Duodenal mucosa (tissue), 2 donors: ENCODE measurements around the gene FCHO2.
A peak's percentile ranks its signal among the peaks of the same experiment; 100 is the strongest.

Experiments used
- H3K27ac ChIP-seq: one replicate; pipeline ENCODE4 v1.7.0; 2013; ENCODE audit warnings: low read depth, low read length
- H3K27me3 ChIP-seq, 2 donors: one replicate each; pipeline ENCODE4 v1.7.0; 2013; ENCODE audit warnings: low read length in 2 of 2, control low read depth in 1 of 2; ENCODE audit not compliant: insufficient read depth in 2 of 2, control insufficient read depth in 1 of 2
- H3K36me3 ChIP-seq, 2 donors: one replicate each; pipeline ENCODE4 v1.7.0; 2013; ENCODE audit warnings: low read length in 2 of 2, control low read depth in 1 of 2; ENCODE audit not compliant: insufficient read depth in 2 of 2, control insufficient read depth in 1 of 2
- H3K4me1 ChIP-seq, 2 donors: one replicate each; pipeline ENCODE4 v1.7.0; 2013; ENCODE audit warnings: low read length in 2 of 2, control low read depth in 1 of 2; ENCODE audit not compliant: insufficient read depth in 2 of 2, control insufficient read depth in 1 of 2
- H3K4me3 ChIP-seq, 2 donors: one replicate each; pipeline ENCODE4 v1.7.0; 2013; ENCODE audit warnings: low read length in 2 of 2, low read depth in 1 of 2
- H3K9ac ChIP-seq, 2 donors: one replicate each; pipeline ENCODE4 v1.7.0; 2013; ENCODE audit warnings: low read length in 2 of 2, low read depth in 1 of 2
- H3K9me3 ChIP-seq, 2 donors: one replicate each; pipeline ENCODE4 v1.7.0; 2013; ENCODE audit warnings: low read length in 2 of 2, control low read depth in 1 of 2; ENCODE audit not compliant: control insufficient read depth in 1 of 2

The FCHO2 gene

GRCh38 chr5:73126957-73127356 lies 171.1 kb downstream of the FCHO2 start:
- Histone ChIP-seq H3K27me3 (no peaks in the 10 kb centered on the region), H3K9me3 (no peaks in the 10 kb centered on the region), H3K9ac (no peak overlapping the region), H3K4me1 (peaks cover 59 to 66% of the 10 kb centered on the region in 2 donors), H3K36me3 (peaks cover 21 to 27% of the 10 kb centered on the region in 2 donors), H3K27ac (no peak overlapping the region), H3K4me3 (no peak overlapping the region)

- H3K36me3 ChIP-seq: peaks cover 11 to 19% of the 10 kb centered on the region in 2 donors
- peaks cover 60 to 62% of the 10 kb centered on the region in 2 donors for H3K4me1 ChIP-seq
- no peak overlapping the region for H3K4me3 ChIP-seq
- H3K9me3 ChIP-seq: no peaks in the 10 kb centered on the region
- H3K9ac ChIP-seq: no peak overlapping the region
- no peaks in the 10 kb centered on the region for H3K27me3 ChIP-seq
- H3K27ac ChIP-seq: no peak overlapping the region
Measured at GRCh38 chr5:73129143-73129542, 173.3 kb downstream of the FCHO2 start.

GRCh38 chr5:73130811-73131210 lies 175.0 kb downstream of the FCHO2 start:
- Histone ChIP-seq H3K9ac (no peak overlapping the region), H3K4me3 (no peak overlapping the region), H3K27me3 (no peaks in the 10 kb centered on the region), H3K27ac (no peak overlapping the region), H3K36me3 (peaks cover 6 to 11% of the 10 kb centered on the region in 2 donors), H3K4me1 (peaks cover 50 to 53% of the 10 kb centered on the region in 2 donors), H3K9me3 (no peaks in the 10 kb centered on the region)

GRCh38 chr5:73131711-73132425 lies 176.0 kb downstream of the FCHO2 start:
- Histone ChIP-seq H3K4me1 (peaks cover 49 to 55% of the 10 kb centered on the region in 2 donors), H3K36me3 (peaks cover 3 to 11% of the 10 kb centered on the region in 2 donors), H3K4me3 (no peak overlapping the region), H3K27ac (no peak overlapping the region), H3K27me3 (no peaks in the 10 kb centered on the region), H3K9me3 (no peaks in the 10 kb centered on the region), H3K9ac (no peak overlapping the region)

- no peak overlapping the region for H3K4me3 ChIP-seq
- H3K9ac ChIP-seq: no peak overlapping the region
- peaks cover 56 to 64% of the 10 kb centered on the region in 2 donors for H3K4me1 ChIP-seq
- no peak overlapping the region for H3K27ac ChIP-seq
- H3K9me3 ChIP-seq: no peaks in the 10 kb centered on the region
- no peaks in the 10 kb centered on the region for H3K27me3 ChIP-seq
- peaks cover 0 to 11% of the 10 kb centered on the region in 2 donors for H3K36me3 ChIP-seq
Measured at GRCh38 chr5:73132759-73133158, 176.9 kb downstream of the FCHO2 start.

GRCh38 chr5:73135021-73135420 lies 179.2 kb downstream of the FCHO2 start:
- Histone ChIP-seq H3K9me3 (no peaks in the 10 kb centered on the region), H3K27ac (no peak overlapping the region), H3K9ac (no peak overlapping the region), H3K4me1 (peaks cover 58 to 65% of the 10 kb centered on the region in 2 donors), H3K27me3 (no peaks in the 10 kb centered on the region), H3K4me3 (no peak overlapping the region), H3K36me3 (peaks cover 0 to 5% of the 10 kb centered on the region in 2 donors)

- Histone ChIP-seq H3K4me1 (peaks cover 52 to 60% of the 10 kb centered on the region in 2 donors), H3K9ac (no peak overlapping the region), H3K36me3 (no peaks in the 10 kb centered on the region), H3K27ac (no peak overlapping the region), H3K27me3 (no peaks in the 10 kb centered on the region), H3K9me3 (no peaks in the 10 kb centered on the region), H3K4me3 (no peak overlapping the region)
Measured at GRCh38 chr5:73135429-73136054, 179.7 kb downstream of the FCHO2 start.

GRCh38 chr5:73136055-73136562 lies 180.3 kb downstream of the FCHO2 start:
- Histone ChIP-seq H3K27ac (no peak overlapping the region), H3K9ac (no peak overlapping the region), H3K36me3 (no peaks in the 10 kb centered on the region), H3K27me3 (no peaks in the 10 kb centered on the region), H3K4me3 (no peak overlapping the region), H3K9me3 (no peaks in the 10 kb centered on the region), H3K4me1 (peaks cover 48 to 54% of the 10 kb centered on the region in 2 donors)

- H3K36me3 ChIP-seq: no peaks in the 10 kb centered on the region
- H3K9ac ChIP-seq: peak overlapping the region in 1 of 2 donors; percentile 25
- no peak overlapping the region for H3K4me3 ChIP-seq
- H3K27ac ChIP-seq: no peak overlapping the region
- peaks cover 36 to 42% of the 10 kb centered on the region in 2 donors for H3K4me1 ChIP-seq
- H3K27me3 ChIP-seq: no peaks in the 10 kb centered on the region
- no peaks in the 10 kb centered on the region for H3K9me3 ChIP-seq
Measured at GRCh38 chr5:73137563-73138530, 182.0 kb downstream of the FCHO2 start.
